GM12864 (cell line): ENCODE data around the gene DUSP2.
"Not testable (repeated sequence)": the region's sequence is repeated elsewhere in the genome, so short reads cannot be mapped to it uniquely, and the experiment has no call there.

Source experiments
- DNase-seq: peaks from one replicate; pipeline ENCODE4 v3.0.0-alpha.2; 2011; ENCODE audit warnings: low read depth
- H3K4me3 ChIP-seq: 2 replicates; pipeline ENCODE4 v1.5.1; 2011; ENCODE audit warnings: mild to moderate bottlenecking, low read depth, low read length, control low read depth
- TF ChIP-seq, protein P1 (sequence below): IDR thresholded peaks from 2 replicates; pipeline ENCODE4 v1.5.1; 2011; ENCODE audit warnings: low read depth, mild to moderate bottlenecking, moderate library complexity, low read length, control low read depth, inconsistent platforms; ENCODE audit errors: missing control alignments

Gene DUSP2

DNA sequence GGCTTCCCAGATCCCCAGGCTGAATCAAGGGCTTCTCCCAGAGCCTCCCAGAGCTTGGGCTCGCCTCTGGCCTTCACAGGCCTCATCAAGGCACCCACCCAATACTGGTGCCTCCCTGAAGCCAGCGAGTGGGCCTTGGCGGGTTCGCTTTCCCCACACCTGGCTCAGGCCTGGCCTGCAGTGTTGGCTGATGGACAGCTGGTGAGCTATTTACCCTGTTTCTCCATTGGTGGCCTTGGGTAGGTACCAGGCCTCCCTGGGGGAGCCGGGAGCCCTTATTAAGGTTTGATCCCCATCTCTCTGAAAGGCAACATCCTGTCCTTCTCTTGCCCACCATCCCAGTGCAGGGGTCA, 18.2 kb upstream of the DUSP2 start:
- peak overlapping the region; percentile 2; the same call in 1 of the 2 replicates for H3K4me3 ChIP-seq
- TF ChIP-seq, protein P1, sequence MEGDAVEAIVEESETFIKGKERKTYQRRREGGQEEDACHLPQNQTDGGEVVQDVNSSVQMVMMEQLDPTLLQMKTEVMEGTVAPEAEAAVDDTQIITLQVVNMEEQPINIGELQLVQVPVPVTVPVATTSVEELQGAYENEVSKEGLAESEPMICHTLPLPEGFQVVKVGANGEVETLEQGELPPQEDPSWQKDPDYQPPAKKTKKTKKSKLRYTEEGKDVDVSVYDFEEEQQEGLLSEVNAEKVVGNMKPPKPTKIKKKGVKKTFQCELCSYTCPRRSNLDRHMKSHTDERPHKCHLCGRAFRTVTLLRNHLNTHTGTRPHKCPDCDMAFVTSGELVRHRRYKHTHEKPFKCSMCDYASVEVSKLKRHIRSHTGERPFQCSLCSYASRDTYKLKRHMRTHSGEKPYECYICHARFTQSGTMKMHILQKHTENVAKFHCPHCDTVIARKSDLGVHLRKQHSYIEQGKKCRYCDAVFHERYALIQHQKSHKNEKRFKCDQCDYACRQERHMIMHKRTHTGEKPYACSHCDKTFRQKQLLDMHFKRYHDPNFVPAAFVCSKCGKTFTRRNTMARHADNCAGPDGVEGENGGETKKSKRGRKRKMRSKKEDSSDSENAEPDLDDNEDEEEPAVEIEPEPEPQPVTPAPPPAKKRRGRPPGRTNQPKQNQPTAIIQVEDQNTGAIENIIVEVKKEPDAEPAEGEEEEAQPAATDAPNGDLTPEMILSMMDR, result no peak
- DNase-seq, result no peak

DNA sequence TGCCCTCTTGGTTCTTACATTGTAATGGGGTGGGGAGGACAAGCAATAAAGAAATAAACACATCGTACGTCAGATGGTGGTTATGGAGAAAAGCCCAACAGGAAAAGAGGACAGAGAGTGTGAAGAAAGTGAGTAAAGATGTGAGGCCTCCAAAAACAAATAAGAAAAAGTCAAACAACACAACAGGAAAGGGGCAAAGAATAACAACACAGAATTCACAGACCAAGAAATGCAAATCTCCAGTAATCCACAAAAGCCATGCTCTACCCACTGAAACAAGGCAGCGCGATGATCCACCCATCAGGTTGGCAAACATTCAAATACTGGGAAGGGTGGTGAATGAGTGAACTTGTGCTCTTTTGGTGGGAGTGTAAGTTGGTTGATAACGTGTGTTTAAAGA, 16.7 kb upstream of the DUSP2 start:
- TF ChIP-seq, protein P1, result no peak
- no peak for DNase-seq
- H3K4me3 ChIP-seq, result no peak overlapping the region

- H3K4me3 ChIP-seq, DNase-seq: not testable (repeated sequence)
These were observed 15.1 kb upstream of the DUSP2 start for GRCh38 chr2:96160366-96160765.

GRCh38 chr2:96159084-96159830, 14.0 kb upstream of the DUSP2 start:
- no peak for DNase-seq
- H3K4me3 ChIP-seq, result no peak overlapping the region
- TF ChIP-seq, protein P1, result no peak

GRCh38 chr2:96158554-96158940, 13.3 kb upstream of the DUSP2 start:
- DNase-seq, result no peak
- H3K4me3 ChIP-seq, result peak overlapping the region; percentile 15; the same call in 1 of the 2 replicates
- TF ChIP-seq, protein P1, result no peak

- H3K4me3 ChIP-seq, result peak overlapping the region; percentile 15
- DNase-seq, result no peak
- TF ChIP-seq, protein P1, result no peak
These were observed 12.7 kb upstream of the DUSP2 start for GRCh38 chr2:96157649-96158553.

DNA sequence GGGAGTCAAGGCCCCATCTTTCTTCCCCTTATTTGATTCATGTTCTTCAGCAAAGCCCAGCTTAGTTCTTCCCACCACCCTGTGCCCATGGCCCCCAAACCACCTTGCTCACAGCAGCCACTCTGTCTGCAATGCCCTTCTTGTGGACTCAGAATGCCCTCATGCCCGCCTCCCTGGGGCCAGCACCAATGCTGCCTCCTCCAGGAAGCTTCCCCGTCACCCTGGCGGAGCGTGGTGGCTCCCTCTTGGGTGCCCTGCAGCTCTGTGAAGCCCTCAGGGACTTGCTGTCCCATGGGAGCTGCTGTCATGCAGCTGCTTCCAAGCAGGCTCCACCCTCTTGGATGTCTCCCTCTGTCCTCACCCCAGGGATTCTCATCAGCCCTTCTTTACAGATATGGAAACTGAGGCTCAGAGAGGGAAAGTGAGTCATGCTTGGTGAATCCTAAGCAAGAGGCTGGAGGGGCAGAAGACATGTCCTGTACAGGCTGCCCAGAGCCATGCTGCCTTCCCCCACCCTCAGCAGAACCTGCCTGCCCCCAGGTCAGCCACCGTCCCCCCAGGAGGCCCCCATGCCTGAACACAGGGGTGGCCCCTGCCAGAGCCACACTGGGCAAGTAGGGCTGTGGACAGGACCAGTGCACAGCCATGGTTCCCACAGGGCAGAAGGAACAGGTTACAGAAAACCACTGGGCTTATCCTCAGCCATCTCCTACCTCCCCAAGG, 11.8 kb upstream of the DUSP2 start:
- H3K4me3 ChIP-seq, result peak overlapping the region; percentile 7; the same call in 1 of the 2 replicates
- DNase-seq, result no peak
- TF ChIP-seq, protein P1, result no peak
